HG03558 (cell line): ENCODE data around the gene SKP2.
"Not testable (repeated sequence)": the region's sequence is repeated elsewhere in the genome, so short reads cannot be mapped to it uniquely, and the experiment has no call there.

ENCODE experiments used
- ATAC-seq: cut with Tn5 transposase; IDR thresholded peaks from one replicate; pipeline ENCODE4 v1.9.1; 2021; ENCODE audit warnings: moderate number of reproducible peaks; ENCODE audit not compliant: unreplicated experiment; ENCODE audit errors: extremely low read depth

SKP2 gene

GRCh38 chr5:36151434-36152323, at the start of gene SKP2, which contains the start of gene LMBRD2:
TSS of gene SKP2 (plus strand) at chr5:36152111. CDS start at chr5:36152263, 152 bp downstream.
TSS of gene LMBRD2 (minus strand) at chr5:36151887. CDS start at chr5:36143349, 8,538 bp downstream.
- ATAC-seq, result peak; percentile 97

GRCh38 chr5:36105819-36106218, 46.1 kb upstream of the SKP2 start:
- ATAC-seq, result no peak

GRCh38 chr5:36108758-36109460, 43.0 kb upstream of the SKP2 start:
- no peak for ATAC-seq

GRCh38 chr5:36111238-36111637, 40.7 kb upstream of the SKP2 start:
- ATAC-seq, result no peak

- ATAC-seq, result no peak
Measured at GRCh38 chr5:36125868-36126267, 26.0 kb upstream of the SKP2 start.

- ATAC-seq, result no peak
Measured at GRCh38 chr5:36128795-36129194, 23.1 kb upstream of the SKP2 start.

GRCh38 chr5:36129666-36130065, 22.2 kb upstream of the SKP2 start:
- ATAC-seq, result not testable (repeated sequence)

GRCh38 chr5:36133009-36133408, 18.9 kb upstream of the SKP2 start:
- not testable (repeated sequence) for ATAC-seq

- ATAC-seq, result no peak
Measured at GRCh38 chr5:36135988-36136387, 15.9 kb upstream of the SKP2 start.

GRCh38 chr5:36136581-36136980, 15.3 kb upstream of the SKP2 start:
- no peak for ATAC-seq

GRCh38 chr5:36138900-36139683, 12.8 kb upstream of the SKP2 start:
- no peak for ATAC-seq

GRCh38 chr5:36145311-36145710, 6.6 kb upstream of the SKP2 start:
- ATAC-seq, result no peak

- ATAC-seq, result no peak
Measured at GRCh38 chr5:36146390-36146789, 5.5 kb upstream of the SKP2 start.

GRCh38 chr5:36147681-36148080, 4.2 kb upstream of the SKP2 start:
- no peak for ATAC-seq

GRCh38 chr5:36150676-36151433, 1.1 kb upstream of the SKP2 start:
- ATAC-seq, result no peak

GRCh38 chr5:36152324-36153297, 700 bp downstream of the SKP2 start:
- ATAC-seq, result no peak

GRCh38 chr5:36153298-36153677, 1.4 kb downstream of the SKP2 start:
- no peak for ATAC-seq

GRCh38 chr5:36153726-36154125, 1.8 kb downstream of the SKP2 start:
- ATAC-seq, result no peak

GRCh38 chr5:36155291-36155690, 3.4 kb downstream of the SKP2 start:
- no peak for ATAC-seq
